IPS-15b (cell line): ENCODE measurements around the gene COG2.

Source experiments
- H3K27me3 ChIP-seq: one replicate; pipeline ENCODE4 v1.6.1; 2013; ENCODE audit warnings: low read length; ENCODE audit not compliant: control insufficient read depth, insufficient read depth
- H3K36me3 ChIP-seq: one replicate; pipeline ENCODE4 v1.6.1; 2013; ENCODE audit warnings: low read length; ENCODE audit not compliant: control insufficient read depth, insufficient read depth
- H3K4me1 ChIP-seq: one replicate; pipeline ENCODE4 v1.6.1; 2013; ENCODE audit warnings: mild to moderate bottlenecking, low read length; ENCODE audit not compliant: control insufficient read depth, insufficient read depth
- H3K4me3 ChIP-seq: one replicate; pipeline ENCODE4 v1.5.1; 2013; ENCODE audit warnings: low read depth, low read length
- H3K9ac ChIP-seq: one replicate; pipeline ENCODE4 v1.6.1; 2013; ENCODE audit warnings: low read depth, mild to moderate bottlenecking, low read length
- H3K9me3 ChIP-seq: one replicate; pipeline ENCODE4 v1.6.1; 2013; ENCODE audit warnings: mild to moderate bottlenecking, low read length; ENCODE audit not compliant: control insufficient read depth, insufficient read depth

Gene COG2

DNA sequence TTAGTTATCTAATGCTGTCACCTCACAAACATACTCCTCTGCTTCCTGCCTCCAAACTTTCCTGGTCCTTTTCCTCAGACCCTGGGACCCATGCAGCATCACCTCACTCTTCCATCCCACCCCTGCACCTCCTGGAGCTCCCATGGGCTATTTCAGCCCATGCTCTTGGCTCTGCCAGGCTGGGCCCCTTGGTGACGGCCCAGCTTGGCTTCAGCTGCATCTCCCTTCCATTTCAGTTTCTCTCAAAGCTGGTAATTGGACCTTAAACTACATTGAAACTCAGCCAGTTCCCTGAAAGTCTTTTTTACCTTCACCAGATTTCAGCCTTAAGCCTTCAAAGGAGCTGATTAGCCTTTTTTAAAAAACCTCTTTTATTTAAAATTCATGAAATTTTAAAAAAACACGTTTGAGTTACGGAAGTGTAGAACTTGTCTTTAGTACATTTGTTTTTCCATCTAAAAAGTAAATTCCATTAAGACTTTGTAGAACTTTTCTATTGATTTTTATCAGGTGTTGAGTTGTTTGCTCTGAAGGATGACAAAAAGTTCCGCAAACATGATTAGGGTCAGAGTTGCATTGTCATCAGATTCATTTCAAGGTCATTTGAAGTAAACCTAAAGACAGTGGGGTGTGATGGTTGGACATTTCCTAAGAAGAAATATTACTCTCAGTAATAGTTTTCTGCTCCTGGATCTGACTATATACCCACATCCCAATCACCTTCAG lies 38.2 kb downstream of the COG2 start:
- H3K9me3 ChIP-seq = no peaks in the 10 kb centered on the region
- no peaks in the 10 kb centered on the region for H3K27me3 ChIP-seq
- H3K4me3 ChIP-seq = no peak overlapping the region
- no peaks in the 10 kb centered on the region for H3K4me1 ChIP-seq
- peaks cover 2% of the 10 kb centered on the region for H3K36me3 ChIP-seq
- H3K9ac ChIP-seq = no peak overlapping the region

DNA sequence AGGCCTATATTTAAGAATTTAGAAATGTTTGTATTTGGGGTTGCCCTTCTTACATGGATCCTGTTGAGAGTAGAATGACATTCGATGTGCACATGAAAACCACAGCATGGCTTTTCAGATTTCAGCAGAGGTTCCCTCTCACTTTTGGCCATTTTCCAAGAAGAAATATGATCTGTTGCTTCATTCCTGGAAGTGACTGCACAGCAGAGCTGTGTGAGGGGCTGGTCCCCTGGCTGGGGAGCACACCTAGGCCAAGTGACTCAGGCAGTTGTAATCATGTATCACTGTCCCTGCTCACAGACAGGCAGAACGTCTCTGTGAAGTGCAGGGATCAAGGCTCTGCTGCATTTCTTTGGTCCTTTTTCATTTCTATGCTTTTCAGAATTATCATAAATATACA lies 39.3 kb downstream of the COG2 start:
- Histone ChIP-seq H3K36me3 (peaks cover 2% of the 10 kb centered on the region), H3K4me1 (no peaks in the 10 kb centered on the region), H3K27me3 (no peaks in the 10 kb centered on the region), H3K9ac (no peak overlapping the region), H3K4me3 (no peak overlapping the region), H3K9me3 (no peaks in the 10 kb centered on the region)

DNA sequence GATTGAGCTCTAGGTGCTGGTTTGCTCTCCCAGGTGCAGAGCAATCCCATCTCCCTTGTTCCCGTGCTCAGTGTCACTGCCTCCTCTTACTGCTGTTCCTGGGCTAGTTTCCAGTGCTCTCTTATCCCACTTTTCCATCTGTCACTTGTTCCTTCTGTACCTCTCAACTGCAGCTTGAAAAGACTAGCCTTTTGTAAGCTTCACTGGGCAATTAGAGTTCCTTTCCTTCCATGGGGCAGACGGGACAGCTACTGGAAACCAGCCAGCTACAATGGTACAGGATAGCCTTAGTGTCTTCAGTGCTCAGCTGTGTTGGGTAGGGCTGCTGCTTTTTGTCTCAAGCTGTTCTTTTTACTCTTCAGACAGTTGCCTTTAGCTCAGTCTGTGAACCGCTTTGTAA lies 40.0 kb downstream of the COG2 start:
- peaks cover 2% of the 10 kb centered on the region for H3K36me3 ChIP-seq
- no peak overlapping the region for H3K9ac ChIP-seq
- H3K4me1 ChIP-seq = no peaks in the 10 kb centered on the region
- H3K9me3 ChIP-seq = no peaks in the 10 kb centered on the region
- no peak overlapping the region for H3K4me3 ChIP-seq
- H3K27me3 ChIP-seq = no peaks in the 10 kb centered on the region

DNA sequence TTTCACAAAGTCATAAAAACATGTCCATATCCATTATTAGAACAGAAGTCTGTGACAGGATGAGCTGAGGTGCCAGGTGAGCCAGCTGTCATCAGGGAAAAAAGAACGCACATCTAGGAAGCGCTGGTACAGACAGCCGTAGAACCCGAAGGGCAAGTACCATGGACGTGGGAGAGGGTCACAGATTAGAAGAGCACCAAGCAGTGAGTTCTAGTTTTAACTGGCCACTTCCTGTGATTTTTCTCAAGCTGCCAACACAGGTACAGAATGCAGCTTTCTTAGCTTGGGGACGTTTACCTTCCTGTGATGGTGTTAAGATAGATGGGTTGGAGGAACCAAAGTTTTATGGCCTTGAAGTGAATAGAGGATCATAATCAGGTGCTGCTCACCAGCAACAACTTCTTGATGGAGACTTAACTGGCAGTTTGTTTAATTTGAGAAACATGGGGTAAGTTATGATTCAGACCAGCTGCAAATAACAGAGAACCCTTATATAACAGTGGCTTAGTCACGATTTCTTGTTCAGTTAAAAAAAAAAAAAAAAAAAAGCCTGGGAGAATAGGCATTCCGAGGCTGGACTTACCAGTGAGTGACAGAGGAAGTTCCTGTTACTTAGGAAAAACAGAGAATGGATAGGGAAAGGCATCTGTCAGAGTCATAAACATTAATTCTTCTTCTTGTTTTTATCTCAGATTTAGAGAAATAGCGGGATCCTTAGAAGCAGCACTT lies 40.8 kb downstream of the COG2 start:
- Histone ChIP-seq H3K9me3 (no peaks in the 10 kb centered on the region), H3K9ac (no peak overlapping the region), H3K4me3 (no peak overlapping the region), H3K27me3 (no peaks in the 10 kb centered on the region), H3K36me3 (peaks cover 2% of the 10 kb centered on the region), H3K4me1 (no peaks in the 10 kb centered on the region)

DNA sequence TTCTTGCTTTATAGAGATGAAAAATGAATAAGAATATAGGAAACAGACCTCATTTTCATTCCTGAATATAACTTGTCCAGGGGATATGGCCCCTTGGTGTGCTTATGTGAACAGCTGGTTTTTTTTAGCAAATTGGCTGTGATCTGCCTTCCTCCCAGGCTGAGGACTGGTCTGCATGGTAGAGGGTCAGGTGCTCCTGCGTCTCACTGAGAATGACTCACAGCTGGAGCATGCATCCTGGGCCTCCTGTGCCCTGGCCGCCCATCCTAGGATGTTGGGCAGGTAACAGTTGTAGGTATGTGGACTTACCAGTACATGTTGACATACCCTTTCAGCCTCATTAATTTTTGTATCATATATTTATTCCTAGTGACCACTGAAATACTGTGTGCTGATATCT lies 41.9 kb downstream of the COG2 start:
- Histone ChIP-seq H3K36me3 (peaks cover 4% of the 10 kb centered on the region), H3K9ac (no peak overlapping the region), H3K4me3 (no peak overlapping the region), H3K9me3 (no peaks in the 10 kb centered on the region), H3K27me3 (no peaks in the 10 kb centered on the region), H3K4me1 (no peaks in the 10 kb centered on the region)

DNA sequence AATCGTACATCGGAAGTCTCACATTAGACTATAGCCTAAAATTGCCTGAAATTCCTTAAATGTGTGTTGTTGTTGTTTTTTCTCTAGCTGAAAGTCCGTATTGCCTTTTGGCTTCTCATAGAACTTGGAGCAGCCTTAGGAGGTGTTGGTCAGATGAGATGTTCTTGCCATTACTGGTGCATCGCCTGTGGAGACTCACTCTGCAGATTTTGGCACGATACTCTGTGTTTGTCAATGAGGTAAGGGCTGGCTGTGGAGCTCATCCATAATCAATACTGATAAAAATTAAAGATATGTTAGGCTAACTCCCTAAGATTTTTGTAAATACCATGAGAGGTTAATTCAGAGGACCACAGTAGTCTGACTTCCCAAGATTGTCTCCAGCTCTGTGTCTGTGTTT lies 42.7 kb downstream of the COG2 start:
- Histone ChIP-seq H3K9me3 (no peaks in the 10 kb centered on the region), H3K9ac (no peak overlapping the region), H3K4me3 (no peak overlapping the region), H3K4me1 (no peaks in the 10 kb centered on the region), H3K27me3 (no peaks in the 10 kb centered on the region), H3K36me3 (peaks cover 9% of the 10 kb centered on the region)

DNA sequence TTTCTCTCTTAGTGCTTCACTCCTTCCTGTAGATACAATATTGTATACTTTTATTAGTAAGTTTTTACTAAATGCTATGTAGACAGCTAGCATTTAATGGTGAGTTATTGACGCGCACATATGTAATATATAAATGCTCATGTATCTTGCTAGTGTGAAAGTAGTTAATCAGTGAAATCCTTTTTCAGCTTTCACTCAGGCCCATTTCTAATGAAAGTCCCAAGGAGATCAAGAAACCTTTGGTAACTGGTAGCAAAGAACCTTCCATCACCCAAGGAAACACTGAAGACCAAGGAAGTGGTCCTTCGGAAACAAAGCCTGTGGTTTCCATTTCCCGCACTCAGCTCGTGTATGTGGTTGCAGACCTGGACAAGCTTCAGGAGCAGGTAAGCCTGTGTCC lies 44.5 kb downstream of the COG2 start:
- Histone ChIP-seq H3K36me3 (peaks cover 16% of the 10 kb centered on the region), H3K4me3 (no peak overlapping the region), H3K27me3 (no peaks in the 10 kb centered on the region), H3K9ac (no peak overlapping the region), H3K9me3 (no peaks in the 10 kb centered on the region), H3K4me1 (no peaks in the 10 kb centered on the region)

DNA sequence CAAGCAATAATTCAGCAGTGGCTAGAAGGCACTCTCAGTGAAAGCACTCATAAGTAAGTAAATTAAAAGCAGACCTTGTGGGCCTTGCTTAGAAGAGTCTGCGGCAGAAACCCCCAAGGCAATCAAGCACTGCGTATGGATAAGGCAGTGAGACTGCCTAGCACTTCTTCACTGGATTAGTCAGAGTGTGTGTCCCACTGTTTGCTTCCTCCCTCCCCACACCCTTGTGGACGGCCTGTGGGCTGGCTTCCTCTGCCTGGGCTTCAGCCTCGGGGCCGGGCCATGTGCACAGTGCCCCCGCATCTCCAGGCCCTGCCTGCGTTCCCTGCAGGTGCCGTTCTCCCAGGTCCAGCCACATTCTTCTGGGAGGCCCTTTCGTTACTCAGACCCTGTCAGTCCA lies 47.8 kb downstream of the COG2 start:
- Histone ChIP-seq H3K4me1 (no peaks in the 10 kb centered on the region), H3K36me3 (peaks cover 13% of the 10 kb centered on the region), H3K9me3 (no peaks in the 10 kb centered on the region), H3K9ac (no peak overlapping the region), H3K27me3 (no peaks in the 10 kb centered on the region), H3K4me3 (no peak overlapping the region)

DNA sequence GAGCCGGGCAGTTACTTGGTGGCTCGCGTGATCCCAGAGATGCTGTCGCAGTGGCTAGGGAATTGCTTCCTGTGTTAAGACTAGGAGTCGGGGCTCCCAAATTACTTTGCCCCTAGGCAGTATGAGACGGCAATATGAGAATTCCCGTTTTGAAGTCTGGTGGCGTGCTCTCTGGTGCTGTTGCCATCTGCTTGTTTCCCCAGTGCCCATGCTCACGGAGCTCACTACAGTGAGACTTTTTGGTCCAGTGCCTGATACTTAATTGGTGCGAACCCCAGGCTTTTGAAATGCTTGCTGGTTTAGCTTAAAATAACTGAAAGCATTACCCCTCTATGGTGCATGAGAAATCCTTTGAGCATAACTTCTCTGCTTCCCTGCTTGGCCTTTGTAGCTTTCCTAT lies 49.3 kb downstream of the COG2 start:
- Histone ChIP-seq H3K36me3 (peaks cover 13% of the 10 kb centered on the region), H3K9me3 (no peaks in the 10 kb centered on the region), H3K4me1 (no peaks in the 10 kb centered on the region), H3K9ac (no peak overlapping the region), H3K4me3 (no peak overlapping the region), H3K27me3 (no peaks in the 10 kb centered on the region)

DNA sequence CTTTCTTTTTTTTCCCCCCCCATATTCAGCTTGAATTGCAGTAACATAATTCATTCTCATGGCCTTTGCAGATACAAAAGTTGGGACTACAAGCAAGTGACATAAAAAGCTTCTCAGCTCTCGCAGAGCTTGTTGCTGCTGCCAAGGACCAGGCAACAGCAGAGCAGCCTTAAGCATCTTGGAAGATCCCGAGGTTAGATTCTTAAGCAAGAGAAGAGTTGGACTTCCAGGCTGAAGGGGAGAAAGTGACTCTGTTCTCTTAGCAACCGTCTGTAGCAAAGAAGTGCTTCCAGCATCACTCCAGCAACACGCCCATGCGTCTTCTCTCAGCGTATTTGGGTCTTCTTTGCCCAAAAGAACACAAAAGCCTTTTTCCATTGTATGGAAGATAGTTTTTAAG lies 50.9 kb downstream of the COG2 start:
- Histone ChIP-seq H3K4me3 (no peak overlapping the region), H3K27me3 (no peaks in the 10 kb centered on the region), H3K9me3 (no peaks in the 10 kb centered on the region), H3K9ac (no peak overlapping the region), H3K4me1 (no peaks in the 10 kb centered on the region), H3K36me3 (peaks cover 13% of the 10 kb centered on the region)

DNA sequence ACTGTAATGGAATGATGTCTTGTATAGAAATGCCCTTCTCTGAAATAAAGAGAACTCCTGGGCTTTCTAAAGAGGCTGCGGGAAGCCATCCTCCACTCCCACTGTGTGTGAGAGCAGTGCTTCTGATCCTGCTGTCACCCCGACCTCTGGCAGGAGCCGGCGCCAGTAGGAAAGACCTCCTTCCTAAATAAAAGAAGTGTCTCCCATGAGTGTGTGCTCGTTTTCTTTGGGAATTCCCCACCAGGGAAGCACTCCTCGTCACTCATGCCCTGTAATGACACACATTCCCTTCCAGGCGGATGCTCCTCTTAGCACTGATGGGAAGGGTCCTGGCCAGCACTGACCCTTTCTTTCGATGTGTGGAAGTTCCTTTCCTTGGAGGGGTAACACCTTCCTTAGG lies 51.5 kb downstream of the COG2 start:
- Histone ChIP-seq H3K36me3 (peaks cover 12% of the 10 kb centered on the region), H3K27me3 (no peaks in the 10 kb centered on the region), H3K4me3 (no peak overlapping the region), H3K9me3 (no peaks in the 10 kb centered on the region), H3K4me1 (no peaks in the 10 kb centered on the region), H3K9ac (no peak overlapping the region)

DNA sequence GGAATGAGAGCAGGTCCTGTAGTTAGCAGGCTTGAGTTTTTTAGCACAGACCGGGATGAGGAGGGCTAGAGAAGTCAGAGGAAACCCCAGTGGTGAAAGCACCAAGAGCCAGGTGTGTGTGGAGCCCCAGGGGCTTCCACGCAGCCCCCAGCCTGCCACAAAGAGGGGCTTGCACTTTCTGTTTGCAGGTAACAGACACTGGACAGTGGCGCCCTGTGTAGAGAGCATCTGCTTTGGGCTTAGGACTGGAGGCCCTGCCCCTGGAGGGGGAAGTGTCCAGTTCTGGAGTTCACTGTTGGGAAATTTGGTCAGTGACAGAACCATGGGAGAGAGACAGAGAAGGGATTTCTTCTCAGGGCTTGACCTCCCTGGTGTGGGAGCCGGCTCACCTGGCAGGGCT lies 52.2 kb downstream of the COG2 start:
- Histone ChIP-seq H3K27me3 (no peaks in the 10 kb centered on the region), H3K4me3 (no peak overlapping the region), H3K36me3 (peaks cover 12% of the 10 kb centered on the region), H3K9me3 (no peaks in the 10 kb centered on the region), H3K9ac (no peak overlapping the region), H3K4me1 (no peaks in the 10 kb centered on the region)
